SK-N-SH treated with all-trans-retinoic acid at 6 μM for 48 hours (cell line): Measurements from ENCODE around the gene KHDRBS2.

ENCODE experiments used
- ATAC-seq: fragments of 200-7000 bp; cut with Tn5 transposase; 3 replicates; pipeline ENCODE4 v1.9.1; 2020; ENCODE audit warnings: mild to moderate bottlenecking, moderate library complexity
- ARNTL ChIP-seq: fragments of 450-650 bp; formaldehyde crosslinking; IDR thresholded peaks from 2 replicates; pipeline ENCODE4 v1.5.0; 2020; ENCODE audit warnings: low read depth, mild to moderate bottlenecking, moderate library complexity, borderline replicate concordance
- CSDC2 ChIP-seq: fragments of 250-450 bp; sonication (Bioruptor Pico); IDR thresholded peaks from 2 replicates; pipeline ENCODE4 v1.5.0; 2020; ENCODE audit warnings: mild to moderate bottlenecking, moderate library complexity
- ESRRG ChIP-seq: fragments of 250-450 bp; sonication (Bioruptor Pico); IDR thresholded peaks from 2 replicates; pipeline ENCODE4 v1.6.1; 2021; ENCODE audit warnings: mild to moderate bottlenecking
- GLIS3 ChIP-seq: fragments of 250-450 bp; sonication (Bioruptor Pico); IDR thresholded peaks from 2 replicates; pipeline ENCODE4 v1.5.0; 2020; ENCODE audit warnings: mild to moderate bottlenecking, moderate library complexity
- ISL1 ChIP-seq: fragments of 250-450 bp; sonication (Bioruptor Pico); IDR thresholded peaks from 2 replicates; pipeline ENCODE4 v2.1.2; 2022; ENCODE audit warnings: mild to moderate bottlenecking, moderate library complexity
- OSR1 ChIP-seq: fragments of 250-450 bp; sonication (Bioruptor Pico); IDR thresholded peaks from 2 replicates; pipeline ENCODE4 v1.8.0; 2022; ENCODE audit warnings: moderate library complexity, mild to moderate bottlenecking, inconsistent platforms
- PPARA ChIP-seq: fragments of 250-450 bp; sonication (Bioruptor Pico); IDR thresholded peaks from 2 replicates; pipeline ENCODE4 v1.5.0; 2020; ENCODE audit warnings: mild to moderate bottlenecking, borderline replicate concordance
- RARB ChIP-seq: fragments of 250-450 bp; sonication (Bioruptor Pico); IDR thresholded peaks from 2 replicates; pipeline ENCODE4 v1.8.0; 2021; ENCODE audit warnings: mild to moderate bottlenecking, moderate library complexity
- SNAI2 ChIP-seq: fragments of 250-450 bp; sonication (Bioruptor Pico); IDR thresholded peaks from 2 replicates; pipeline ENCODE4 v1.5.0; 2020; ENCODE audit warnings: mild to moderate bottlenecking, moderate library complexity
- TCF4 ChIP-seq: fragments of 250-450 bp; sonication (Bioruptor Pico); IDR thresholded peaks from 2 replicates; pipeline ENCODE4 v1.8.0; 2021; ENCODE audit warnings: mild to moderate bottlenecking, moderate library complexity, borderline replicate concordance
- TOX ChIP-seq: fragments of 250-450 bp; sonication (Bioruptor Pico); IDR thresholded peaks from 2 replicates; pipeline ENCODE4 v1.8.0; 2021; ENCODE audit warnings: mild to moderate bottlenecking, moderate library complexity, borderline replicate concordance
- ZC3H10 ChIP-seq: fragments of 250-450 bp; sonication (Bioruptor Pico); IDR thresholded peaks from 2 replicates; pipeline ENCODE4 v1.5.1; 2021; ENCODE audit warnings: mild to moderate bottlenecking, moderate library complexity
- ZFP3 ChIP-seq: fragments of 250-450 bp; sonication (Bioruptor Pico); IDR thresholded peaks from 2 replicates; pipeline ENCODE4 v1.5.0; 2020; ENCODE audit warnings: mild to moderate bottlenecking, moderate library complexity
- ZNF565 ChIP-seq: fragments of 450-650 bp; formaldehyde crosslinking; conservative IDR thresholded peaks from 2 replicates; pipeline ENCODE4 v1.5.0; 2020; ENCODE audit warnings: low read depth, mild to moderate bottlenecking, moderate library complexity
- ZNF70 ChIP-seq: fragments of 450-650 bp; formaldehyde crosslinking; IDR thresholded peaks from 2 replicates; pipeline ENCODE4 v1.5.0; 2020; ENCODE audit warnings: mild to moderate bottlenecking, moderate library complexity
- TF ChIP-seq, protein P1 (sequence below): fragments of 250-450 bp; sonication (Bioruptor Pico); IDR thresholded peaks from 2 replicates; pipeline ENCODE4 v1.5.1; 2020; ENCODE audit warnings: low read depth, mild to moderate bottlenecking, moderate library complexity
- TF ChIP-seq, protein P2 (sequence below): fragments of 250-450 bp; sonication (Bioruptor Pico); IDR thresholded peaks from 2 replicates; pipeline ENCODE4 v1.5.0; 2020; ENCODE audit warnings: mild to moderate bottlenecking, moderate library complexity
- TF ChIP-seq, protein P3 (sequence below): fragments of 250-450 bp; sonication (Bioruptor Pico); IDR thresholded peaks from 2 replicates; pipeline ENCODE4 v1.5.1; 2021; ENCODE audit warnings: mild to moderate bottlenecking, moderate library complexity
- TF ChIP-seq, protein P4 (sequence below): fragments of 250-450 bp; sonication (Bioruptor Pico); IDR thresholded peaks from 2 replicates; pipeline ENCODE4 v1.8.0; 2021; ENCODE audit warnings: low read depth, mild to moderate bottlenecking, moderate library complexity, borderline replicate concordance
- TF ChIP-seq, protein P5 (sequence below): fragments of 250-450 bp; sonication (Bioruptor Pico); IDR thresholded peaks from 2 replicates; pipeline ENCODE4 v1.8.0; 2020; ENCODE audit warnings: mild to moderate bottlenecking, moderate library complexity, borderline replicate concordance

Gene KHDRBS2

DNA sequence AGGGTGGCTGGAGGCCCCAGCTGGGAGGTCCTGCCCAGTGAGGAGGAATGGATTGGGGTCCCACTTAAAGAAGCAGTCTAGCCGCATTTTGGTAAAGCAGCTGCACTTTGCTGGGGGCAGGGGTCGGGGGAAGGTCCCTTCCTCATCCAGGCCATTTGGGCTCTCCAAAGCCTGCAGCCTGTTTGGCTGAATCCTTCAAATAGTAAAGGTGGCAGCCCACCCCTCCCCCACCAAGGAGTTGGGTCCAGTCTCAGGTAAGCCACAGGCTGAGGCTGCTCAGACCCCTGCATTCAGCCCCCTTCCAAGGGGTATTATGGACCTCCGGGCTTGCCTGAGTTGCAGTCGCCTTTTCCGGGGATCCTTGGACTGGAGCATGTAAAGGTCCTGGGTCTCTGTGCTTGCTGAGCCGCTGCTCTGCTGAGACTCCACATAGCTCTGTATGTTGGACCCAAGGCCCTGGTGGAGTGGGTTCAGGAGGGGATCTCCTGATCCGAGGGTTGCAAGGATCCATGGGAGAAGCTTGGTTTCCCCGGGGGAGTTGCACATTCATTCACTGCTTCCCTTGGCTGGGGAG lies 417.4 kb downstream of the KHDRBS2 start:
- no peak for TF ChIP-seq PPARA (CRISPR knock-in tag)
- TF ChIP-seq ZNF70: no peak
- TF ChIP-seq GLIS3 (CRISPR knock-in tag): no peak
- no peak for TF ChIP-seq RARB (CRISPR knock-in tag)
- TF ChIP-seq ARNTL: no peak
- TF ChIP-seq, protein P1, sequence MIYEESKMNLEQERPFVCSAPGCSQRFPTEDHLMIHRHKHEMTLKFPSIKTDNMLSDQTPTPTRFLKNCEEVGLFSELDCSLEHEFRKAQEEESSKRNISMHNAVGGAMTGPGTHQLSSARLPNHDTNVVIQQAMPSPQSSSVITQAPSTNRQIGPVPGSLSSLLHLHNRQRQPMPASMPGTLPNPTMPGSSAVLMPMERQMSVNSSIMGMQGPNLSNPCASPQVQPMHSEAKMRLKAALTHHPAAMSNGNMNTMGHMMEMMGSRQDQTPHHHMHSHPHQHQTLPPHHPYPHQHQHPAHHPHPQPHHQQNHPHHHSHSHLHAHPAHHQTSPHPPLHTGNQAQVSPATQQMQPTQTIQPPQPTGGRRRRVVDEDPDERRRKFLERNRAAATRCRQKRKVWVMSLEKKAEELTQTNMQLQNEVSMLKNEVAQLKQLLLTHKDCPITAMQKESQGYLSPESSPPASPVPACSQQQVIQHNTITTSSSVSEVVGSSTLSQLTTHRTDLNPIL (CRISPR knock-in tag): no peak
- no peak for TF ChIP-seq ESRRG
- TF ChIP-seq SNAI2: no peak
- TF ChIP-seq, protein P2, sequence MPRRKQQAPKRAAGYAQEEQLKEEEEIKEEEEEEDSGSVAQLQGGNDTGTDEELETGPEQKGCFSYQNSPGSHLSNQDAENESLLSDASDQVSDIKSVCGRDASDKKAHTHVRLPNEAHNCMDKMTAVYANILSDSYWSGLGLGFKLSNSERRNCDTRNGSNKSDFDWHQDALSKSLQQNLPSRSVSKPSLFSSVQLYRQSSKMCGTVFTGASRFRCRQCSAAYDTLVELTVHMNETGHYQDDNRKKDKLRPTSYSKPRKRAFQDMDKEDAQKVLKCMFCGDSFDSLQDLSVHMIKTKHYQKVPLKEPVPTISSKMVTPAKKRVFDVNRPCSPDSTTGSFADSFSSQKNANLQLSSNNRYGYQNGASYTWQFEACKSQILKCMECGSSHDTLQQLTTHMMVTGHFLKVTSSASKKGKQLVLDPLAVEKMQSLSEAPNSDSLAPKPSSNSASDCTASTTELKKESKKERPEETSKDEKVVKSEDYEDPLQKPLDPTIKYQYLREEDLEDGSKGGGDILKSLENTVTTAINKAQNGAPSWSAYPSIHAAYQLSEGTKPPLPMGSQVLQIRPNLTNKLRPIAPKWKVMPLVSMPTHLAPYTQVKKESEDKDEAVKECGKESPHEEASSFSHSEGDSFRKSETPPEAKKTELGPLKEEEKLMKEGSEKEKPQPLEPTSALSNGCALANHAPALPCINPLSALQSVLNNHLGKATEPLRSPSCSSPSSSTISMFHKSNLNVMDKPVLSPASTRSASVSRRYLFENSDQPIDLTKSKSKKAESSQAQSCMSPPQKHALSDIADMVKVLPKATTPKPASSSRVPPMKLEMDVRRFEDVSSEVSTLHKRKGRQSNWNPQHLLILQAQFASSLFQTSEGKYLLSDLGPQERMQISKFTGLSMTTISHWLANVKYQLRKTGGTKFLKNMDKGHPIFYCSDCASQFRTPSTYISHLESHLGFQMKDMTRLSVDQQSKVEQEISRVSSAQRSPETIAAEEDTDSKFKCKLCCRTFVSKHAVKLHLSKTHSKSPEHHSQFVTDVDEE (CRISPR knock-in tag): no peak
- TF ChIP-seq OSR1: no peak
- TF ChIP-seq ZC3H10 (CRISPR knock-in tag): no peak
- TF ChIP-seq, protein P3, sequence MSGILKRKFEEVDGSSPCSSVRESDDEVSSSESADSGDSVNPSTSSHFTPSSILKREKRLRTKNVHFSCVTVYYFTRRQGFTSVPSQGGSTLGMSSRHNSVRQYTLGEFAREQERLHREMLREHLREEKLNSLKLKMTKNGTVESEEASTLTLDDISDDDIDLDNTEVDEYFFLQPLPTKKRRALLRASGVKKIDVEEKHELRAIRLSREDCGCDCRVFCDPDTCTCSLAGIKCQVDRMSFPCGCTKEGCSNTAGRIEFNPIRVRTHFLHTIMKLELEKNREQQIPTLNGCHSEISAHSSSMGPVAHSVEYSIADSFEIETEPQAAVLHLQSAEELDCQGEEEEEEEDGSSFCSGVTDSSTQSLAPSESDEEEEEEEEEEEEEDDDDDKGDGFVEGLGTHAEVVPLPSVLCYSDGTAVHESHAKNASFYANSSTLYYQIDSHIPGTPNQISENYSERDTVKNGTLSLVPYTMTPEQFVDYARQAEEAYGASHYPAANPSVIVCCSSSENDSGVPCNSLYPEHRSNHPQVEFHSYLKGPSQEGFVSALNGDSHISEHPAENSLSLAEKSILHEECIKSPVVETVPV (CRISPR knock-in tag): no peak
- TF ChIP-seq, protein P4, sequence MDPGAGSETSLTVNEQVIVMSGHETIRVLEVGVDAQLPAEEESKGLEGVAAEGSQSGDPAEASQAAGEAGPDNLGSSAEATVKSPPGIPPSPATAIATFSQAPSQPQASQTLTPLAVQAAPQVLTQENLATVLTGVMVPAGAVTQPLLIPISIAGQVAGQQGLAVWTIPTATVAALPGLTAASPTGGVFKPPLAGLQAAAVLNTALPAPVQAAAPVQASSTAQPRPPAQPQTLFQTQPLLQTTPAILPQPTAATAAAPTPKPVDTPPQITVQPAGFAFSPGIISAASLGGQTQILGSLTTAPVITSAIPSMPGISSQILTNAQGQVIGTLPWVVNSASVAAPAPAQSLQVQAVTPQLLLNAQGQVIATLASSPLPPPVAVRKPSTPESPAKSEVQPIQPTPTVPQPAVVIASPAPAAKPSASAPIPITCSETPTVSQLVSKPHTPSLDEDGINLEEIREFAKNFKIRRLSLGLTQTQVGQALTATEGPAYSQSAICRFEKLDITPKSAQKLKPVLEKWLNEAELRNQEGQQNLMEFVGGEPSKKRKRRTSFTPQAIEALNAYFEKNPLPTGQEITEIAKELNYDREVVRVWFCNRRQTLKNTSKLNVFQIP (CRISPR knock-in tag): no peak
- TF ChIP-seq ISL1 (CRISPR knock-in tag): no peak
- TF ChIP-seq ZFP3 (CRISPR knock-in tag): no peak
- TF ChIP-seq CSDC2: no peak
- TF ChIP-seq ZNF565 (CRISPR knock-in tag): no peak
- no peak for TF ChIP-seq TOX (CRISPR knock-in tag)
- TF ChIP-seq TCF4 (CRISPR knock-in tag): no peak
- no peak for ATAC-seq

DNA sequence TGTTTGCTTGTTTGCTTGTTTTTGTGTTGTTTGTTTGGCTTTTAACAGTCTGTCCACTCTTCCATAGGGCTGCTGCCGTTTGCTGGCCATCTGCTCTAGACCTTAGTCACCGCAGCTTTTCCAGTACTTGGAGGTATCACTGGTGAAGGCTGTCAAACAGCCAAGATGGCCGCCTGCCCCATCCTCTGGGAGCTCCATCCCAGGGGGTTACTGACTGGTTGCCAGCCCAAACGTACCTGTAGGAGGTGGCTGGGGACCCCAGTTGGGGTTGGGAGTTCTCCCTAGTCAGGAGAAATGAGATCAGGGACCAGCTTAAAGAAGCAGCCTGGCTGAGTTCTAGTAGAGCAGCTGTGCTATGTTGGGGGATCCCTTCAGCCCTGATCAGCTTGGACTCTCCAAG lies 418.4 kb downstream of the KHDRBS2 start:
- TF ChIP-seq ESRRG (no peak), PPARA (CRISPR knock-in tag) (no peak), ZNF565 (CRISPR knock-in tag) (no peak), OSR1 (no peak), ARNTL (no peak), ZC3H10 (CRISPR knock-in tag) (no peak), GLIS3 (CRISPR knock-in tag) (no peak), CSDC2 (no peak), ISL1 (CRISPR knock-in tag) (no peak), TOX (CRISPR knock-in tag) (no peak)
- TF ChIP-seq, protein P4 (CRISPR knock-in tag): no peak
- TF ChIP-seq, protein P3 (CRISPR knock-in tag): no peak
- TF ChIP-seq, protein P5, sequence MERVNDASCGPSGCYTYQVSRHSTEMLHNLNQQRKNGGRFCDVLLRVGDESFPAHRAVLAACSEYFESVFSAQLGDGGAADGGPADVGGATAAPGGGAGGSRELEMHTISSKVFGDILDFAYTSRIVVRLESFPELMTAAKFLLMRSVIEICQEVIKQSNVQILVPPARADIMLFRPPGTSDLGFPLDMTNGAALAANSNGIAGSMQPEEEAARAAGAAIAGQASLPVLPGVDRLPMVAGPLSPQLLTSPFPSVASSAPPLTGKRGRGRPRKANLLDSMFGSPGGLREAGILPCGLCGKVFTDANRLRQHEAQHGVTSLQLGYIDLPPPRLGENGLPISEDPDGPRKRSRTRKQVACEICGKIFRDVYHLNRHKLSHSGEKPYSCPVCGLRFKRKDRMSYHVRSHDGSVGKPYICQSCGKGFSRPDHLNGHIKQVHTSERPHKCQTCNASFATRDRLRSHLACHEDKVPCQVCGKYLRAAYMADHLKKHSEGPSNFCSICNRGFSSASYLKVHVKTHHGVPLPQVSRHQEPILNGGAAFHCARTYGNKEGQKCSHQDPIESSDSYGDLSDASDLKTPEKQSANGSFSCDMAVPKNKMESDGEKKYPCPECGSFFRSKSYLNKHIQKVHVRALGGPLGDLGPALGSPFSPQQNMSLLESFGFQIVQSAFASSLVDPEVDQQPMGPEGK (CRISPR knock-in tag): no peak
- TF ChIP-seq, all 23 proteins: peak for 0
- no peak for ATAC-seq
